Left lung (tissue), 10 donors: Measurements from ENCODE around the gene YWHAE. TPM values are rescaled to one million over a fixed set of nuclear protein-coding genes. Genes with fewer than 3 reads are reported as not detected.
A peak's percentile ranks its signal among the peaks of the same experiment; 100 is the strongest.

Experiments used
- ATAC-seq: fragments of 200-7000 bp; cut with Tn5 transposase; one replicate; pipeline ENCODE4 v1.9.1; 2020; ENCODE audit warnings: moderate library complexity
- DNase-seq, 4 donors: peaks; one replicate each; pipeline ENCODE4 v3.0.0-alpha.2; 2013 to 2020
- H3K27ac ChIP-seq, 2 donors: fragments of 200-600 bp; sonication (generic) in 1 of 2; one replicate each; pipeline versions ENCODE4 v1.5.0 to v1.8.0; 2020 to 2021
- H3K27me3 ChIP-seq, 2 donors: fragments of 200-600 bp; sonication (generic) in 1 of 2; one replicate each; pipeline versions ENCODE4 v1.5.0 to v1.8.0; 2020 to 2021
- H3K36me3 ChIP-seq, 2 donors: fragments of 200-600 bp; sonication (generic) in 1 of 2; one replicate each; pipeline versions ENCODE4 v1.5.0 to v1.8.0; 2020 to 2021
- H3K4me1 ChIP-seq, 2 donors: fragments of 200-600 bp; one replicate each; pipeline ENCODE4 v1.8.0; 2021
- H3K4me3 ChIP-seq, 2 donors: fragments of 200-600 bp; sonication (generic) in 1 of 2; one replicate each; pipeline versions ENCODE4 v1.5.0 to v1.8.0; 2020 to 2021; ENCODE audit warnings: mild to moderate bottlenecking in 1 of 2
- H3K9me3 ChIP-seq, 2 donors: fragments of 200-600 bp; sonication (generic) in 1 of 2; one replicate each; pipeline versions ENCODE4 v1.5.0 to v1.8.0; 2020 to 2021
- intact Hi-C, 2 donors: fragments of 100-400 bp; cut with DNase I; formaldehyde crosslinking; loops; one replicate each; pipeline versions ENCODE4 v1.11.2 to v1.14.2; 2022
- polyA plus RNA-seq, 6 donors: library from polyadenylated mRNA; unstranded; fragments of 120-200 nt; gene quantifications; one replicate each; pipeline ENCODE4 v1.2.1, GENCODE V29; 2013; ENCODE audit not compliant: insufficient read length in 6 of 6
- total RNA-seq, 2 donors: library from RNA; stranded (reverse); fragmentation: NEBNext Ultra II Directional; extraction: Animal tissue kit (Norgen Biotek cat#: 25700); gene quantifications; one replicate each; pipeline ENCODE4 v1.2.1, GENCODE V29; 2021
- TF ChIP-seq, protein P1 (sequence below), 2 donors: fragments of 200-600 bp; sonication (generic) in 1 of 2; IDR thresholded peaks; one replicate each; pipeline versions ENCODE4 v1.5.0 to v1.8.0; 2021; ENCODE audit warnings: antibody characterized with exemption in 2 of 2
- donor health status: DM: no; HTN: yes; CAD: no.
- donor health status: DM: no; HTN: no; CAD: no.

Gene YWHAE
- total and polyA plus RNA-seq, 8 donors: 437 to 933 (median 780) TPM

GRCh38 chr17:1438593-1439083 is 38.6 kb upstream of the YWHAE start:
- TF ChIP-seq, protein P1, sequence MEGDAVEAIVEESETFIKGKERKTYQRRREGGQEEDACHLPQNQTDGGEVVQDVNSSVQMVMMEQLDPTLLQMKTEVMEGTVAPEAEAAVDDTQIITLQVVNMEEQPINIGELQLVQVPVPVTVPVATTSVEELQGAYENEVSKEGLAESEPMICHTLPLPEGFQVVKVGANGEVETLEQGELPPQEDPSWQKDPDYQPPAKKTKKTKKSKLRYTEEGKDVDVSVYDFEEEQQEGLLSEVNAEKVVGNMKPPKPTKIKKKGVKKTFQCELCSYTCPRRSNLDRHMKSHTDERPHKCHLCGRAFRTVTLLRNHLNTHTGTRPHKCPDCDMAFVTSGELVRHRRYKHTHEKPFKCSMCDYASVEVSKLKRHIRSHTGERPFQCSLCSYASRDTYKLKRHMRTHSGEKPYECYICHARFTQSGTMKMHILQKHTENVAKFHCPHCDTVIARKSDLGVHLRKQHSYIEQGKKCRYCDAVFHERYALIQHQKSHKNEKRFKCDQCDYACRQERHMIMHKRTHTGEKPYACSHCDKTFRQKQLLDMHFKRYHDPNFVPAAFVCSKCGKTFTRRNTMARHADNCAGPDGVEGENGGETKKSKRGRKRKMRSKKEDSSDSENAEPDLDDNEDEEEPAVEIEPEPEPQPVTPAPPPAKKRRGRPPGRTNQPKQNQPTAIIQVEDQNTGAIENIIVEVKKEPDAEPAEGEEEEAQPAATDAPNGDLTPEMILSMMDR (IDR thresholded peaks at IDR 0.05): no peak
- H3K27ac ChIP-seq: no peak overlapping the region
- peaks cover 0 to 52% of the 10 kb centered on the region in 2 donors for H3K36me3 ChIP-seq
- H3K4me3 ChIP-seq: no peak overlapping the region
- ATAC-seq (peak; percentile 65), DNase-seq (no peak)
- no peaks in the 10 kb centered on the region for H3K27me3 ChIP-seq
- intact Hi-C loops: no loop called here
- no peaks in the 10 kb centered on the region for H3K9me3 ChIP-seq
- H3K4me1 ChIP-seq: peaks cover 0 to 35% of the 10 kb centered on the region in 2 donors

DNA sequence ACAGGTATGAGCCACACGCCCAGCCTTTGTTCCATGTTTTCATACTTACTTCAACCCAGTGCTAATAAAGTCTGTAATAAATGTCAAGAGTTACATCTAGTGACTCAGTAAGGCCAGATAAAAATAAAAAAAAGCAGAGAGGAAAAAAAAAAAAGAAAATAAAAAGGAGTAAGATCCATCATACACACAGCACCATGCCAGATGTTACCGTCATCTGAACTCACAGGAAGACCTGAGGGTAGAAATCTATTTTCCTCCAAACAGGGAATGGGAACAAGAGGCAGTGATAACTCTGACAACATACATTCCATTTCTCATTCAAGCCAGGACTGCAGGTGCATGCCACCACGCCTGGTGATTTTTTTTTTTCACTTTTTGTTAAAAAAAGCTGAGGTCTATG is 35.3 kb upstream of the YWHAE start:
- Histone ChIP-seq H3K9me3 (no peaks in the 10 kb centered on the region), H3K4me3 (no peak overlapping the region), H3K27me3 (no peaks in the 10 kb centered on the region), H3K27ac (no peak overlapping the region), H3K36me3 (peaks cover 0 to 66% of the 10 kb centered on the region in 2 donors), H3K4me1 (peaks cover 3 to 47% of the 10 kb centered on the region in 2 donors)
- TF ChIP-seq, protein P1 (IDR thresholded peaks at IDR 0.05): no peak
- intact Hi-C loops: no loop called here
- ATAC-seq (no peak), DNase-seq (no peak)

DNA sequence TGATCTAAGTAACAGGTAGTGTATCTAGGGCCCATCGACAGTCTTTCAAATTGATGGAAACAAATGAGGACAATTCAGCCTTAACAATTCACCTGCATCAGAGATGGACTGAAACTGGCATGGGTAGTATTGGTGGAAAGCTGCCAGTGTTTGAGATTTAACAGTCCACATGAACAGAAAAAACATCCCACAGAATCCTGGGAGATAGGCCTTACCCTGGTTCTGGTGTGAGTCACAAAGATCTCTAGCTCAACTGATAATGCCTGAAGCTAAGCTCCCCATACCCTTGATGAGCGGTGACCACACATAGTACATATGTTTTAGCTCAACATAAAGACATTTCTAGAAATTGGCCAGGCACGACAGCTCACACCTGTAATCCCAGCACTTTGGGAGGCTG is 34.1 kb upstream of the YWHAE start:
- ATAC-seq: no peak
- Histone ChIP-seq H3K9me3 (no peaks in the 10 kb centered on the region), H3K36me3 (peaks cover 0 to 78% of the 10 kb centered on the region in 2 donors), H3K4me3 (no peak overlapping the region), H3K27ac (no peak overlapping the region), H3K4me1 (peaks cover 3 to 37% of the 10 kb centered on the region in 2 donors), H3K27me3 (no peaks in the 10 kb centered on the region)
- TF ChIP-seq, protein P1 (IDR thresholded peaks at IDR 0.05): no peak
- intact Hi-C loops: no loop called here
- no peak for DNase-seq

- DNase-seq (no peak), ATAC-seq (no peak)
- no peaks in the 10 kb centered on the region for H3K27me3 ChIP-seq
- intact Hi-C loops: no loop called here
- TF ChIP-seq, protein P1 (IDR thresholded peaks at IDR 0.05): no peak
- no peak overlapping the region for H3K27ac ChIP-seq
- H3K9me3 ChIP-seq: no peaks in the 10 kb centered on the region
- H3K4me3 ChIP-seq: no peak overlapping the region
- peaks cover 0 to 96% of the 10 kb centered on the region in 2 donors for H3K36me3 ChIP-seq
- H3K4me1 ChIP-seq: peaks cover 3 to 15% of the 10 kb centered on the region in 2 donors
Measured at GRCh38 chr17:1431631-1432104, 31.6 kb upstream of the YWHAE start.

GRCh38 chr17:1423456-1424135 is 23.6 kb upstream of the YWHAE start:
- intact Hi-C loops: no loop called here
- Histone ChIP-seq H3K4me1 (peaks cover 13 to 20% of the 10 kb centered on the region in 2 donors), H3K4me3 (no peak overlapping the region), H3K9me3 (no peaks in the 10 kb centered on the region), H3K27ac (peak overlapping the region; percentile 35 to 53), H3K27me3 (no peaks in the 10 kb centered on the region), H3K36me3 (peaks cover 0 to 95% of the 10 kb centered on the region in 2 donors)
- ATAC-seq (peak; percentile 85), DNase-seq (peak in 2 of 4 donors; percentile 2 to 39)
- TF ChIP-seq, protein P1 (IDR thresholded peaks at IDR 0.05): no peak
